GM18907 (cell line): ENCODE measurements around the gene GJC3.
"Not testable (repeated sequence)": the region's sequence is repeated elsewhere in the genome, so short reads cannot be mapped to it uniquely, and the experiment has no call there.

Source experiments
- ATAC-seq: cut with Tn5 transposase; IDR thresholded peaks from one replicate; pipeline ENCODE4 v1.9.1; 2021; ENCODE audit warnings: mild to moderate bottlenecking, moderate library complexity; ENCODE audit not compliant: unreplicated experiment

Gene GJC3, protein sequence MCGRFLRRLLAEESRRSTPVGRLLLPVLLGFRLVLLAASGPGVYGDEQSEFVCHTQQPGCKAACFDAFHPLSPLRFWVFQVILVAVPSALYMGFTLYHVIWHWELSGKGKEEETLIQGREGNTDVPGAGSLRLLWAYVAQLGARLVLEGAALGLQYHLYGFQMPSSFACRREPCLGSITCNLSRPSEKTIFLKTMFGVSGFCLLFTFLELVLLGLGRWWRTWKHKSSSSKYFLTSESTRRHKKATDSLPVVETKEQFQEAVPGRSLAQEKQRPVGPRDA

GRCh38 chr7:99928994-99929729, at the start of gene GJC3:
TSS of gene GJC3 (minus strand) at chr7:99929620. CDS start at chr7:99929620, 0 bp downstream.
- ATAC-seq, result no peak

GRCh38 chr7:99976626-99977025, 47.2 kb upstream of the GJC3 start:
- ATAC-seq, result no peak

GRCh38 chr7:99975782-99976521, 46.5 kb upstream of the GJC3 start, which contains the start of gene AZGP1:
TSS of gene AZGP1 (minus strand) at chr7:99976031. CDS start at chr7:99976020, 11 bp downstream.
- ATAC-seq, result no peak

DNA sequence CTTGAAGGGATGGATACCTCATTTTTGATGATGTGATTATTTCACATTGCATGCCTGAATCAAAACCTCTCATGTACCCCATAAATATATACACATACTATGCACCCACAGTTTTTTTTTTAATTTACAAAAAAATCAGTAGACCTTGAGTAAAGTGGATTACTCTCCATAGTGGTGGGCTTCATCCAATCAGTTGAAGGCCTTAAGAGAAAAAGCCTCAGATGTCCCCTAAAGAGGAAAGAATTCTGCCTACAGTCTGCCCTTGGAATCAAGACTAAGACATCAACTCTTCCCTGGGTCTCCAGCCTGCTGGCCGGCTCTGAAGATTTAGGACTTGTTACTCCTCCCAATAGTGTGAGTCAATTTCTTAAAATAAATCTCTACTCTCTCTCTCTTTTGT, 45.3 kb upstream of the GJC3 start:
- no peak for ATAC-seq

GRCh38 chr7:99973817-99974216, 44.4 kb upstream of the GJC3 start:
- ATAC-seq, result not testable (repeated sequence)

DNA sequence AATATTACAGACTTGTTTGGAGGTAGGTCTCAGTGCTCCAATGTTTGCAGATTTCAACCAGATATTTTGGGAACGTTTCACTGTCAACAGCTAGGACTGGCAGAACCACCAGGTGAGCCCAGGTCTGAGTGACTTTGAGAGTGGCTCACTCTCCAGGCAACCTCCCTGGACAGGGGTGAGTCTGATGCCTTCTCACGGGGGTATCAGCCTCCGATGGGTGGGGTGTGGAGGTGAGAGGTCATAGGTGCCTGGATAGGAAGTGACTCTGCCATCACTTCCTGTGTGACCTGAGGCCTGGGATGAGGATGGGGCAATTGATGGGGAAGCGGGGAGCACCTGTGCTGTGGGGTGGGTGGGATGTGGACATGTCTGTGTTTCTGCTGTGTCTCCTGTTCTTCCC, 41.8 kb upstream of the GJC3 start:
- no peak for ATAC-seq

DNA sequence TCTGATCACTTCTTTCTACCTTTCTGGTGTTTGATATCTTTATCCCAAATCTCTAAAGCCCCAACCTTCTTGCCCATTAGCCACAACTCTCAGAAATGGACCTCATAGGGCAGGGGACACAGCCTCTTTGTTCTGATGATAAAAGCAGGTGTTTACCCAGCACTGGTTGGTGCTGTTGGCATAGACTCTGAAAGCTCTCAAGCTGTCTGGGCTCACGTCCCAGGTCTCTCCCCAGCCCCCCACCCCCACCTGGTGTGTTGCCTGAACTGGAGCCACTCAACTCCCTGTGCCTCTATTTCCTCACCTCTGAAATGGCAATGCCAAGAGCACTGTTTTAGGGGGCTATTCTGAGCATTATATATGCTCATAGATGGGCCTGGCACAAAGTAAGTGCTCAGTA, 40.4 kb upstream of the GJC3 start:
- not testable (repeated sequence) for ATAC-seq

GRCh38 chr7:99969298-99969697, 39.9 kb upstream of the GJC3 start:
- no peak for ATAC-seq

GRCh38 chr7:99958564-99959227, 29.3 kb upstream of the GJC3 start:
- no peak for ATAC-seq

DNA sequence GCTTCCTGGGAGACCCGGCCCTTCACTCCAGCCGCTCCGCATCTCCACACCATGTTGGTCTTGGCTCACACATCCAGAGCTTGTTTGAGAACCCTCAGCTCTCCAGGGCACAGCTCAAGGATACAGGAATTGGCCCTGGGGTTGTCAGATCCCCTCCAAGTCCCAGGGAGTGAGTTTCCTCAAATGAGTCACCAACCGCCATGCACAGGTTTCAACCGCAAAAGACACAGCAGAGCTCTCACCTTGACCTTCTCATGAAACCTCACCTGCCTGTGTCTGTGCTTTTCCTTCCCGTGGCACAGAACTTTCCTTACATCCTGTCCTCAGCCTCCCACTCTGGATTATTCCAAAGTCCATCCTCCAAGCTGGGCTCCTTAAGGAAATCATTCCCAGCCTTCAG, 25.8 kb upstream of the GJC3 start:
- ATAC-seq, result no peak

DNA sequence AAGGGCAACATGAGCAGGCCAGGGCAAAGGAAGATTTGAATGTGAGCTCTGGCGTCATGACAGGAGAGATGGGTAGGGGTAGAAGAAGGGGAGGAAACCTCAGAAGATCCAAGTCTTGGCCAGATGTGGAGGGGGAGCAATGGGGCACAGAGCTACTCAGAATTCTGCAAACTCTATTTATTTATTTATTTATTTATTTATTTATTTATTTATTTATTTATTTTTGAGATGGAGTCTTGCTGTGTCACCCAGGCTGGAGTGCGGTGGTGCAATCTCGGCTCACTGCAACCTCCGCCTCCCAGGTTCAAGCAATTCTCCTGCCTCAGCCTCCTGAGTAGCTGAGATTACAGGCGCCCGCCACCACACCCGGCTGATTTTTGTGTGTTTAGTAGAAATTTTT, 25.2 kb upstream of the GJC3 start:
- not testable (repeated sequence) for ATAC-seq

DNA sequence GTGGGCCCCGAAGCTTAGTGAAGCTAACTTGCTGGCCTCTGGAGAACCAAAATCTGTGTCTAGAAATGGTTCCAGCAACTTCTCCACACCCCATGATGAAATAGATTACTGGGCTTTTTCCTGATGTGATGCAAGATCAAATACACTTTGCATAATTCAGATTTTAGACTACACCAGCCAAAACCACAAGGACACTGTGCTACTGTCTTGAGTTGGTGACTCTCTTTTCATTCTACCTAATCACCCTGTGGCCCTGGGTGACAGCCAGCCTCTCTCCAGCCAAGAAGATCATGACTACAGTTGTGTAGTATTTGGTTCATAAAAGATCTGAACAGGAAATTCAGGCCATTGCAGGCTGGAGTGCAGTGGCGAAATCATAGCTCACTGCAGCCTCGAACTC, 24.2 kb upstream of the GJC3 start:
- no peak for ATAC-seq

- not testable (repeated sequence) for ATAC-seq
Measured at GRCh38 chr7:99952649-99953048, 23.2 kb upstream of the GJC3 start.

DNA sequence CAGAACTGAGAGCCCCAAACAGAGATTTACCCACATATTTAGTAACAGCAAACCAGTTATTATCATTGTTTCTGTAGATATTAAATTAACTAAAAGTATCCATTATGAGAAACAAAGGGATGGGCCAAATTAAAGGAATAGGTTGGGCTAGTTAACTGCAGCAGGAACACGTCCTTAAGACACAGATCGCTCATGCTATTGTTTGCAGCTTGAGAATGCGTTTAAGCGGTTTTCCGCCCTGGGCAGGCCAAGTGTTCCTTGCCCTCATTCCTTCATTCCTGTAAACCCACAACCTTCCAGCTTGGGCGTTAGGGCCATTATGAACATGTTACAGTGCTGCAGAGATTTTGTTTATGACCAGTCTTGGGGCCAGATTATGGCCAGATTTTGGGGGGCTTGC, 21.4 kb upstream of the GJC3 start:
- not testable (repeated sequence) for ATAC-seq

GRCh38 chr7:99949645-99950228, 20.3 kb upstream of the GJC3 start:
- ATAC-seq, result no peak

DNA sequence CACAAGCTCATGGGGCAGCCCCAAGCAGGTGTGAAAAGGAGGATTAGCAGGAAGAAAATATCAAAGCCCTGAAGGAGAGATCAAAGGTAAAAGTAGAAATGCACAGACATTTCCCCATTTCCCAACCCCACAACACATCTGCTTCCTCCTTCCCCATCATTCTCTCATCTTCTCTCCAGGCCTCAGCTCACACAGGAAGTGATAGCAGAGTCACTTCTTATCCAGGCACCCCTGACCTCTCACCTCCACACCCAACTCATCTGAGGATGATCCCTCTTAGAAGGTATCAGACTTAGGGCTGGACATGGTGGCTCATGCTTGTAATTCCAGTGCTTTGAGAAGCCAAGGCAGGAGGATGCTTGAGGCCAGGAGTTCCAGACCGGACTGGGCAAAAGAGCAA, 18.2 kb upstream of the GJC3 start:
- no peak for ATAC-seq

- ATAC-seq, result no peak
Measured at GRCh38 chr7:99944497-99945070, 15.2 kb upstream of the GJC3 start.

- no peak for ATAC-seq
Measured at GRCh38 chr7:99943641-99944496, 14.4 kb upstream of the GJC3 start.

- ATAC-seq, result no peak
Measured at GRCh38 chr7:99938296-99938695, 8.9 kb upstream of the GJC3 start.
